ENCODE measurements around the gene LIMK2. TPM values are rescaled to one million over a fixed set of nuclear protein-coding genes. Genes with fewer than 3 reads are reported as not detected.

Gene LIMK2
- total RNA-seq, 1 experiment from 2014 or later, result 42.5 TPM

DNA sequence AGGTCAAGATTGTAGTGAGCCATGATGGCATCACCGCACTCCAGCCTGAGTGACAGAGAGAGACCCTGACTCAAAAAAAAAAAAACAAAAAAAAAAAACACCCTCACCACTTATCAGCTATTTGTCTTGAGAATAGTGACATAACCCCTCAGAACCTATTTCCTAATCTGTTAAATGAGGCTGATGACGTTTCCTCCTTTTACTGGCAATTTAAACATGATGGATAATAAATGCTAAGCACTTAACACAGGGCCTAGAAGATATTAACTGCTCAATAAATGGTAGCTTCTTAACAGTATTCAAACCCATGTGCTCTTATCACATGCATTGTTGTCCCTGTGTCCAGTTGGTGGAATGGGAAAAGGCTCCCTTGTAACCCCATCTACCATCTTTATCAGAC, 34.6 kb downstream of the LIMK2 start:
- BruUV-seq (replicated peaks), result no TSS peak
- Histone ChIP-seq H3K9me2 (ENCODE audit: insufficient read depth) (no peaks in the 10 kb centered on the region), H3K36me3 (ENCODE audit: low read depth) (no peaks in the 10 kb centered on the region), H3K9me3 (ENCODE audit: insufficient read depth, low read depth) (no peaks in the 10 kb centered on the region), H3K4me1 (replicated peaks; ENCODE audit: insufficient read depth) (peaks cover 44% of the 10 kb centered on the region), H3K79me2 (ENCODE audit: low read depth) (no peaks in the 10 kb centered on the region), H3K27me3 (ENCODE audit: insufficient read depth, low read depth) (no peaks in the 10 kb centered on the region), H3F3A (ENCODE audit: insufficient read depth, low read depth) (peaks cover 31% of the 10 kb centered on the region), H4K20me1 (ENCODE audit: insufficient read depth) (no peaks in the 10 kb centered on the region), H3K4me2 (no peak overlapping the region), H2AFZ (no peak overlapping the region), H3K27ac (no peak overlapping the region), H3K4me3 (no peak overlapping the region)
- CTCF ChIA-PET, result interaction anchor here (1.1 kb wide), 1 partner anchor 26 kb away, joined by 4 read pairs; no protein-coding TSS in a partner anchor
- no peak for DNase-seq
- POLR2A ChIA-PET (ENCODE audit: unreplicated experiment), result interaction anchor here (0.6 kb wide), 1 partner anchor 440 kb away, joined by 6 read pairs; no protein-coding TSS in a partner anchor
- intact Hi-C loops (cut with micrococcal nuclease; ENCODE audit: unreplicated experiment), result no loop called here
- no peak for TF ChIP-seq EZH2 (IDR thresholded peaks at IDR 0.05; ENCODE audit: low read depth)
- no peak for TF ChIP-seq CTCF (conservative IDR thresholded peaks at IDR 0.05)

GRCh38 chr22:31247726-31248125, 35.6 kb downstream of the LIMK2 start:
- Histone ChIP-seq H3K79me2 (ENCODE audit: low read depth) (no peaks in the 10 kb centered on the region), H3K4me3 (peak overlapping the region; percentile 47; the same call in 1 of the 2 replicates), H3K36me3 (ENCODE audit: low read depth) (no peaks in the 10 kb centered on the region), H4K20me1 (ENCODE audit: insufficient read depth) (no peaks in the 10 kb centered on the region), H3F3A (ENCODE audit: insufficient read depth, low read depth) (peaks cover 21% of the 10 kb centered on the region), H3K4me1 (replicated peaks; ENCODE audit: insufficient read depth) (peaks cover 33% of the 10 kb centered on the region), H3K9me2 (ENCODE audit: insufficient read depth) (no peaks in the 10 kb centered on the region), H2AFZ (no peak overlapping the region), H3K27ac (no peak overlapping the region), H3K9me3 (ENCODE audit: insufficient read depth, low read depth) (no peaks in the 10 kb centered on the region), H3K4me2 (peak overlapping the region; percentile 72), H3K27me3 (ENCODE audit: insufficient read depth, low read depth) (no peaks in the 10 kb centered on the region)
- intact Hi-C loops (cut with micrococcal nuclease; ENCODE audit: unreplicated experiment), result no loop called here
- ChIA-PET POLR2A (ENCODE audit: unreplicated experiment) (interaction anchor here (0.5 to 0.7 kb wide), 3 partner anchors 40 to 326 kb away, joined by 6 to 15 read pairs (median 9); no protein-coding TSS in a partner anchor), CTCF (interaction anchor here (0.9 kb wide), 1 partner anchor 36 kb away, joined by 4 read pairs; the partner anchor contains the start of gene LIMK2)
- BruUV-seq (replicated peaks), result no TSS peak
- DNase-seq, result no peak
- TF ChIP-seq CTCF (conservative IDR thresholded peaks at IDR 0.05) (no peak), EZH2 (IDR thresholded peaks at IDR 0.05; ENCODE audit: low read depth) (no peak)

GRCh38 chr22:31248138-31248745, 36.1 kb downstream of the LIMK2 start:
- POLR2A ChIA-PET (ENCODE audit: unreplicated experiment), result interaction anchor here (0.5 to 0.7 kb wide), 5 partner anchors 22 to 327 kb away, joined by 3 to 15 read pairs (median 6); no protein-coding TSS in a partner anchor
- Histone ChIP-seq H3K4me3 (peak overlapping the region; percentile 47), H3K36me3 (ENCODE audit: low read depth) (no peaks in the 10 kb centered on the region), H3K79me2 (ENCODE audit: low read depth) (no peaks in the 10 kb centered on the region), H3K9me3 (ENCODE audit: insufficient read depth, low read depth) (no peaks in the 10 kb centered on the region), H3K9me2 (ENCODE audit: insufficient read depth) (no peaks in the 10 kb centered on the region), H2AFZ (peak overlapping the region; percentile 50; the same call in 1 of the 2 replicates), H3F3A (ENCODE audit: insufficient read depth, low read depth) (peaks cover 16% of the 10 kb centered on the region), H3K27me3 (ENCODE audit: insufficient read depth, low read depth) (no peaks in the 10 kb centered on the region), H3K4me2 (peak overlapping the region; percentile 72), H3K27ac (no peak overlapping the region), H4K20me1 (ENCODE audit: insufficient read depth) (no peaks in the 10 kb centered on the region), H3K4me1 (replicated peaks; ENCODE audit: insufficient read depth) (peaks cover 28% of the 10 kb centered on the region)
- CTCF ChIA-PET, result interaction anchor here (0.9 kb wide), 1 partner anchor 36 kb away, joined by 4 read pairs; the partner anchor contains the start of gene LIMK2
- intact Hi-C loops (cut with micrococcal nuclease; ENCODE audit: unreplicated experiment), result no loop called here
- peak; percentile 80 for DNase-seq
- TSS peak; percentile 38 for BruUV-seq (replicated peaks)
- TF ChIP-seq EZH2 (IDR thresholded peaks at IDR 0.05; ENCODE audit: low read depth) (no peak), CTCF (conservative IDR thresholded peaks at IDR 0.05) (no peak)
